ENCODE measurements around the gene MEI1.
"Not testable (repeated sequence)": the region's sequence is repeated elsewhere in the genome, so short reads cannot be mapped to it uniquely, and the experiment has no call there.

MEI1 gene, protein sequence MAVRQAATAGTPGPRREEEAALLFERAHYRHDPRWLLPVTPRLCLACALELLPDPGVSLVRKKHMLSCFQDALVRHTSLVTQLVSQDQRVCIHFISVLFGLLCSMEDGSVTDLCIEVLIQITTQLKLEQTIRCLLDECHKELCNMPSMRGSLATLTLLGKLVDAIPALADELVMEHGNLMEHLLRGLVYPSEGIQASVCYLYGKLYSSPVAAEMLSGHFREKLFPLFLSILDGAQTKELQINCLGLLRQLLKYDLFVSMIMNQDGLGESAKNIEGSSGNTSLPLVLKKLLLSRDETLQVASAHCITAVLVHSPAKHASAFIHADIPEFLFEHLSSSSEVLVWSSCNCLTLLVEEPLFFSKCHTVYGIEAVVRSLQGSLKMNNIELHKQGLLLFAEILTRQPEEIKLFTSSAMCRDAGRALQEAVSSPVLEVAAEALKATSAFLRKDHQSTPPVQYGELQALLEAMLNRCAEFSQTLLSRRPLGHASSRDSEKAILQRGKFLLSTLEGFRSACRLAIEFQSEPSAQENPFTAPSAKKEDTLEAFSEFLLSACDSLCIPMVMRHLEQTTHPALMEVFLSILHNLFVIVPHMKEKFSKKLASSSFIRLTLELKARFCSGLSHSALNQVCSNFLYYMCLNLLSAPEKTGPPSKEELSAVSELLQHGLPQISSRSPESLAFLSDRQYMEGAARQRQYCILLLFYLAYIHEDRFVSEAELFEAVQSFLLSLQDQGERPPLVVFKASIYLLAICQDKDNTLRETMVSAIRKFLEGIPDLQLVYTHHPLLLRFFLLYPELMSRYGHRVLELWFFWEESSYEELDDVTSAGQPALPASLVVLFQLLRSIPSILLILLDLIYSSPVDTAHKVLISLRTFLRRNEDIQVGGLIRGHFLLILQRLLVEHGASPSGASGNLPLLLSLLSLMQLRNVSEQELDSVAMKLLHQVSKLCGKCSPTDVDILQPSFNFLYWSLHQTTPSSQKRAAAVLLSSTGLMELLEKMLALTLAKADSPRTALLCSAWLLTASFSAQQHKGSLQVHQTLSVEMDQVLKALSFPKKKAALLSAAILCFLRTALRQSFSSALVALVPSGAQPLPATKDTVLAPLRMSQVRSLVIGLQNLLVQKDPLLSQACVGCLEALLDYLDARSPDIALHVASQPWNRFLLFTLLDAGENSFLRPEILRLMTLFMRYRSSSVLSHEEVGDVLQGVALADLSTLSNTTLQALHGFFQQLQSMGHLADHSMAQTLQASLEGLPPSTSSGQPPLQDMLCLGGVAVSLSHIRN

GRCh38 chr22:41699264-41700107 lies at the start of gene MEI1:
TSS of gene MEI1 (plus strand) at chr22:41699503. CDS start at chr22:41699539, 36 bp downstream.
- no peak for DNase-seq (ENCODE audit: low read depth, low spot score)

DNA sequence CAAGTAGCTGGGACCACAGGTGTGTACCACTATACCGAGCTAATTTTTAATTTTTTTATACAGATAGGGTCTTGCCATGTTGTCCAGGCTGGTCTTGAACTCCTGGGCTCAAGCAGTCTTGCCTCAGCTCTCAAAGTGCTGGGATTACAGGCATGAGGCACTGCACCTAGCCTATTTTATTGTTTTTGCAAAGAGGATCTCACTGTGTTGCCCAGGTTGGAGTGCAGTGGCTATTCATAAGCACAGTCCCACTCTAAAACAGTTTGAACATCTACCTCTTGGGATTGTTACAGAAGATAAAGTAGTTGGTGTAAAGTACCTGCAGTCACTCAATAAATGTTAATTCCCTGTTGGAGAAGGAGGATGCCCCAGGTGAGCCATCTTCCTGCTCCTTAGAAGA lies 49.1 kb upstream of the MEI1 start:
- DNase-seq (ENCODE audit: low read depth, low spot score): no peak

DNA sequence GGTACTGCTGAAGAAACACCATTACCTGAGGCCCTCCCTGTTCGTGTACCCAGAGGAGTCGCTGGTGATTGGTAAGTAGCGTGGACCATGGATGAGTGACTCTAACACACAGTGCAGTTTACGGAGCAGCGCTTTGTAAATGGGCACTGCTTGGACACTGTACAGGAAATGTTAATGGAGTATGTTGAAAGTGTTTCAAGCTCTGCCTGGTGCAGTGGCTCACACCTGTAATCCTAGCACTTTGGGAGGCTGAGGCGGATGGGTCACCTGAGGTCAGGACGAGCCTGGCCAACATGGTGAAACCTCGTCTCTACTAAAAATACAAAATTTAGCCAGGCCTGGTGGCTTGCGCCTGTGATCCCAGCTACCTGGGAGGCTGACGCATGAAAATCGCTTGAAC lies 48.5 kb upstream of the MEI1 start:
- no peak for DNase-seq (ENCODE audit: low read depth, low spot score)

DNA sequence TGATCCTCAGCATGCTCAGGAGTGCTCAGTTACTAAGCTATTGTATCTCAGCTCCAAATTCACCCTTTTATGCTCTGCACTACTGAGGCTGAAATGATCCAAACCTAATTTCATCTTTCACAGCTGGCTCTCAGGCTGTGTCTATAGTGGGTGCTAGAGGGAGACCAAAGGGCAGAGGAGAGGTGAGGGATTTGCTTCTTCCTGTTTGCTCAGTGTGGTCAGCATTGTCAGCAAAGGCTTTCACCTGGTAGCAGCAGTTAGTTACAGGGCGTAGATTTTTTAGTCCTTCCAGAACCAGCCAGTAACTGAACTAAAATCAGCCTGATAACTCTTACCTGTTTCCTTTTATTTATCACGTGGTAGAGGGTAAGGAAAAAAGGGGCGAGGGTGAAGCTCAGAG lies 45.0 kb upstream of the MEI1 start:
- DNase-seq (ENCODE audit: low read depth, low spot score): no peak

DNA sequence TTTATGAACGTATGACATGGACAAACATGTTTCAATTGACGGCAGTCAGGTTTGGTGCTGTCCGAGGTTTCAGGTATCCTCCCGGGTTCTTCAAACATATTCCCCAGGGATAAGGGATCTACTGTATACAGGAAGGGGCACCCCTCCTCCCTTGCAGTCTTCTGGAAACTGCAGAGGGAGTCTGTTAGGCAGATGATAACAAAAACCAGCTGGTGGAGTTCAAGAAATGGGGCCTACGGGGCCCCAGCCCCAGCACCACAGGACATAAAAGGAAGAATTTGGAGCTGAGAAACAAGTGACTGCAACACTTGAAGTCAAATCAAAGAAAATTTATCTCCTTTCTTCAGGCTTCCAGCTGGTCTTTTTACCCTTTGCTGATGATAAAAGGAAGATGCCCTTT lies 42.7 kb upstream of the MEI1 start:
- DNase-seq (ENCODE audit: low read depth, low spot score): no peak

GRCh38 chr22:41657709-41658108 lies 41.6 kb upstream of the MEI1 start:
- no peak for DNase-seq (ENCODE audit: low read depth, low spot score)

DNA sequence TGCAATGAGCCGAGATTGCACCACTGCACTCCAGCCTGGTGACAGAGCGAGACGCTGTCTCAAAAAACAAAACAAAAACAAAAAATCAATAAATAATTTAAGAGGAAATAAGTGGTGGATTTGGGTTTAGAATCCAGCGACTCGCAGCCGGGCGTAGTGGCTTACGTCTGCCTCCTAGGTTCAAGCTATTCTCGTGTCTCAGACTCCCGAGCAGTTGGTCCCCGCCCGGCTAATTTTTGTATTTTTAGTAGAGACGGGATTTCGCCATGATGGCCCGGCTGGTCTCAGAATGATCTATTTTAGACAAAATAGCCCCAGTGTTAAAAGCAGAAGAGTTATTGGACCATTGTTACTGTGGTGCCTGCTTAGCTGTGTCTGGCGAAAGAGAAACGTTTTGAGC lies 40.4 kb upstream of the MEI1 start:
- DNase-seq (ENCODE audit: low read depth, low spot score): no peak

- DNase-seq (ENCODE audit: low read depth, low spot score): no peak
Measured at GRCh38 chr22:41659941-41660340, 39.4 kb upstream of the MEI1 start.

DNA sequence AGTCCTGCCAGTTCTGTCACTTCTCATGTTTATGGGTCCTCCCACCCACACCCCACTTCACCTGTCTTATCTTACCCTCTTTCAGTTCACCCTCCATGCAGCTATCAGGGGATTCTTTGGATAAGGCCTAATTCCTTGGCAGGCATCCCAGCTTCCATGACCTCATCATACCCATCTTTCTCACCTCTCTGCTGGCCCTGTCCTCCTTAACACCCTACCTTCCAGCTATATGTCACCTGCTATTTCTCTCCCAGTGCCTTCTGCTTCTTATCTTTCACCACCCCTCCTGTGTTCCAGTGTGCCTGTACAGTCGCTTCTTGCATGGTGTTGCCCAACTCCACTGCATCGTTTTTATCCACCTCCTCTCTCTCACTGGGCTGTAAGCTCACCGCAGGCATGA lies 38.9 kb upstream of the MEI1 start:
- no peak for DNase-seq (ENCODE audit: low read depth, low spot score)

DNA sequence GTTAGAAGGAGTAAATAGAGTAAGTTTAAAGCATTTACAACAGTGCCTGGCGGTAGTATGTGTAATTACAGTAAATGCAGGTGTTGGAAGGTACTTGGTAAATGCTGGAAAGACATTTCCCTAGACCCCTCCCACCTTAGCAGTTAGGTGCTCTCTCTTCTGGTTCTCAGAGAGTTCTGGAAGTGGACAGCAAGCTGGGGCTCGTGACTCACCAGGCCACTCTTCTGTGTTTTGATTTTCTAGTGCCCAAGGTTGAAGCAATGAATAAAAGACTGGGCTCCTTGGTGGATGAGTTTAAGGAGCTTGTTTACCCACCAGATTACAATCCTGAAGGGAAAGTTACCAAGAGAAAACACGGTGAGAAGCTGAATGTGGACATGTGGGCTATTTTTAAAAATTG lies 38.2 kb upstream of the MEI1 start:
- DNase-seq (ENCODE audit: low read depth, low spot score): no peak

DNA sequence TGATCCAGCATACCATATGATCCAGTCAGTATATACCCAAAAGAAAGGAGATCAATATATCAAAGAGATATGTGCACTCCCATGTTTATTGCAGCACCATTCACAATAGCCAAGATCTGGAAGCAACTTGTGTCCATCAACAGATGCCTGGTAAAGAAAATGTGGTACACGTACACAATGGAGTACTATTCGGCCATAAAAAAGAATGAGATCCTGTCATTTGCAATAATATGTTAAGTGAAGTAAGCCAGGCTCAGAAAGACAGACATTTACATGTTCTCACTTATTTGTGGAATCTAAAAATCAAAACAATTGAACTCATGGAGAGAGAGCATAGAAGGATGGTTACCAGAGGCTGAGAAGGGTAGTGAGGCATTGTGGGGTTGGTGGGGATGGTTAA lies 37.6 kb upstream of the MEI1 start:
- DNase-seq (ENCODE audit: low read depth, low spot score): no peak

DNA sequence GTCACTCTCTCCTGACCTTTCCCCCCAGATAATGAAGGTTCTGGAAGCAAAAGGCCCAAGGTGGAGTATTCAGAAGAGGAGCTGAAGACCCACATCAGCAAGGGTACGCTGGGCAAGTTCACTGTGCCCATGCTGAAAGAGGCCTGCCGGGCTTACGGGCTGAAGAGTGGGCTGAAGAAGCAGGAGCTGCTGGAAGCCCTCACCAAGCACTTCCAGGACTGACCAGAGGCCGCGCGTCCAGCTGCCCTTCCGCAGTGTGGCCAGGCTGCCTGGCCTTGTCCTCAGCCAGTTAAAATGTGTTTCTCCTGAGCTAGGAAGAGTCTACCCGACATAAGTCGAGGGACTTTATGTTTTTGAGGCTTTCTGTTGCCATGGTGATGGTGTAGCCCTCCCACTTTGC lies 35.7 kb upstream of the MEI1 start:
- DNase-seq (ENCODE audit: low read depth, low spot score): not testable (repeated sequence)

DNA sequence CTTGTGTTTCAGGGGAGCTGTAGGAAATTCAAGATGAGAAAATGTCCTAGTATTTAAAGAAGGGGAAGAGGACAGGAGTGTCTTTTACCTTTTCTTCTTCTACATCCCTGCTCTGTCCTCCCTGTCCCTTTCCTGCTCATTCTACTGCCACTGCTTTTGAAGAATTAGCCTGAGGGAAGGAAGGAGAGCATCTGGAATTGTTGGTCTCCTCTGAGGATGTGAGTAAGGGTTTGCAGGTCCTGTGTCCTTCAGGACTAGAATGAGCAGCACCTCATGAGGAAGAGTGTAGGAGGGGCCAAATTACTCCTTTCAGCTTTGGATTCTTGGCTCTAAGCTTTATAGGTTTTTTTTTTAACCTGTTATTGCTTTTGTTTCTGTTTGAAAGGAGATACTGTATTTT lies 34.8 kb upstream of the MEI1 start:
- no peak for DNase-seq (ENCODE audit: low read depth, low spot score)

GRCh38 chr22:41664951-41665350 lies 34.4 kb upstream of the MEI1 start:
- no peak for DNase-seq (ENCODE audit: low read depth, low spot score)

- no peak for DNase-seq (ENCODE audit: low read depth, low spot score)
Measured at GRCh38 chr22:41668971-41669911, 30.1 kb upstream of the MEI1 start.

DNA sequence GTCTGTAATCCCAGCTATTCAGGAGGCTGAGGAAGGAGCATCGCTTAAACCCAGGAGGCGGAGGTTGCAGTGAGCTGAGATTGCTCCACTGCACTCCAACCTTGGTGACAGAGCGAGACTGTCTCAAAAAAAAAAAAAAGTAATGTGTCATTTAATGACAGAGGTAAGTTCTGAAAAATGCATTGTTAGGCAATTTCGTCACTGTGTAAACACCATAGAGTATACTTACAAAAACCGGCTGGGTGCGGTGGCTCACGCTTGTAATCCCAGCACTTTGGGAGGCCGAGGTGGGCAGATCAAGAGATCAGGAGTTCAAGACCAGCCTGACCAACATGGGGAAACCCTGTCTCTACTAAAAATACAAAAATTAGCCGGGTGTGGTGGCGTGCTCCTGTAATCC lies 27.2 kb upstream of the MEI1 start:
- DNase-seq (ENCODE audit: low read depth, low spot score): not testable (repeated sequence)

DNA sequence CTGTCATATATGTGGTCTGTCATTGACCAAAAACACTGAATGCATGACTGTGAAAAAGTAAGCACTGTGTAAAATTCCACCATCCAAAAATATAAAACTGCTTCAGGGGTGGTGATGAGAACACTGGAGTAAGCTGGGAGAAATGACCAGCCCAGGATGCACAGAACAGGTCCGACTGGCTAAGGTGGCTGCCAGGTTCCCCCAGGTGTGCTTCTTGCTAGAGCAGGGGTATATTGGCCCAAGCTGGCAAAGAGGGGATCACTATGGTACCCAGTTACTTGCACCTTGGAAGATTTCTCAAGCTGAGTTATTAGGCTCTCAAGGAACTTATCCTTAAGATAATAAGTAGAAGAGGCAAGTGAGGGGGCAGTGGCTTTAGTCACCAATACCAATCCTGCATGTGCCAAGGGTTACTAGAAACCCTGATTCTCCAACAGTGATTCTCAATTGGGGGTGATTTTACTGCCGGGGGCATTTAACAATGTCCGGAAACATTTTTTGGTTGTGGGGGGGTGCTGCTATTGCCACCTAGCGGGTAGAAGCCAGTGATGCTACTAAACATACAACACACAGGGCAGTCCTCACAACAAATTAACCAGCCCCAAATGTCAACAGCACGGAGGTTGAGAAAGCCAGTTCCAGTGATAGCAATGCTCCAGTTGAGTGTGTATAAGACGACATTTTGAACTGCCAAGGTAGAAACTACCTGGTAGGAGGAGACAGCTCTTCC lies 26.4 kb upstream of the MEI1 start:
- DNase-seq (ENCODE audit: low read depth, low spot score): no peak

DNA sequence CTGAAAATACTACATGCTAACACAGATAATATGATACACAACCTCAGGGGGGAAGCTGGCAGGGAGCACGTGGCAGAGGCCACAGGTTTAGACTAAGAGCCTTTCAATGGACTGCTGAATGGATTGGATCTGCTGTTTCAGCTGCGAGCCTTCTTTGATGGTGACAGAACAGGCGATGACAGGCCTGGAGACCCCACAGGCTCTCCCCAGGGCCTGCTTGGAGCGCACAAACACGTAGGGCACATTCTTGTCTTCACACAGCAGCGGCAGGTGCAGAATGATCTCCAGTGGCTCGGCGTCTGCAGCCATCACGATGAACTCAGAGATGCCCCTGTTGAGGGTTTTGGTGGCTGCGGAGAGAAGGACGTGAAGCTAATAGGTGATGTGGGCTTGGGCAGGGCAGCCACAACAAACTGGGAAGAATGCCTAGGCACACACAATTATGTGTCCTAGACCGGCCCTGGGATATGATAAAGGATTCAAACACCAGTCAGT lies 24.4 kb upstream of the MEI1 start:
- DNase-seq (ENCODE audit: low read depth, low spot score): no peak

- DNase-seq (ENCODE audit: low read depth, low spot score): no peak
Measured at GRCh38 chr22:41676134-41676533, 23.2 kb upstream of the MEI1 start.
